ENCODE data around the gene P4HA2. TPM values are rescaled to one million over a fixed set of nuclear protein-coding genes. Genes with fewer than 3 reads are reported as not detected.

The P4HA2 gene
- total and polyA plus RNA-seq, 10 donors, result 2.7 to 38.1 (median 12.9) TPM

Small RNAs within 50 kb of the gene (microRNA-seq; reads per million reads assigned to microRNA genes)
- 0 reads per million in 3 donors for gene MIR6830

Small RNAs within 50 kb of the gene (small RNA-seq; reads per million reads assigned to genes)
- gene AC063976.4, result 0 reads per million in 4 donors

Other genes with a start within 250 kb of the P4HA2 start
- gene ACSL6, start 216.2 kb downstream of the P4HA2 start, total RNA-seq, result 10 to 100 TPM in 1 of 7 donors, 1 to 10 TPM in 6; 3.1 to 18.4 (median 4.6) TPM
- gene ACSL6, start 216.2 kb downstream of the P4HA2 start, polyA plus RNA-seq, result 1 to 10 TPM in 2 of 3 donors, under 1 TPM in 1; 0.76 to 1.3 (median 1.3) TPM
- not detected for gene IL3, start 167.2 kb downstream of the P4HA2 start, total RNA-seq
- gene IL3, start 167.2 kb downstream of the P4HA2 start, polyA plus RNA-seq, result not detected
- not detected for gene CSF2, start 154.1 kb downstream of the P4HA2 start, total RNA-seq
- gene CSF2, start 154.1 kb downstream of the P4HA2 start, polyA plus RNA-seq, result not detected
- gene PDLIM4, start 29.8 kb upstream of the P4HA2 start, total RNA-seq, result 10 to 100 TPM in 1 of 7 donors, 1 to 10 TPM in 6; 3.5 to 17.4 (median 9.0) TPM
- 10 to 100 TPM in 1 of 3 donors, 1 to 10 TPM in 2; 7.5 to 16.9 (median 9.0) TPM for gene PDLIM4, start 29.8 kb upstream of the P4HA2 start, polyA plus RNA-seq
- 10 to 100 TPM in 4 of 7 donors, 1 to 10 TPM in 3; 6.3 to 25.1 (median 11.5) TPM for gene SLC22A4, start 66.5 kb upstream of the P4HA2 start, total RNA-seq
- 1 to 10 TPM in 2 of 3 donors, under 1 TPM in 1; 0.47 to 2.3 (median 1.7) TPM for gene SLC22A4, start 66.5 kb upstream of the P4HA2 start, polyA plus RNA-seq
- gene SLC22A5, start 141.9 kb upstream of the P4HA2 start, total RNA-seq, result 1 to 10 TPM; 5.3 to 9.2 (median 7.6) TPM
- 1 to 10 TPM; 2.4 to 2.9 (median 2.6) TPM for gene SLC22A5, start 141.9 kb upstream of the P4HA2 start, polyA plus RNA-seq